Stimulated activated CD8-positive, alpha-beta memory T cell treated with anti-CD3 and anti-CD28 coated beads, Interleukin-7, amount 100 ng/mL, for 48 hours (primary cell): ENCODE measurements around the gene RGS8.

Experiments
- DNase-seq, 2 donors: peaks; one replicate each; pipeline ENCODE4 v3.0.0-alpha.2; 2020; ENCODE audit warnings: low read depth in 1 of 2; ENCODE audit errors: extremely low read depth in 1 of 2

RGS8 gene

GRCh38 chr1:182684116-182684828 is at the start of gene RGS8:
TSS of gene RGS8 (minus strand) at chr1:182684587. CDS start at chr1:182669649, 14,938 bp downstream.
- no peak for DNase-seq

GRCh38 chr1:182731852-182732575 is 47.6 kb upstream of the RGS8 start:
- no peak for DNase-seq

GRCh38 chr1:182726912-182727311 is 42.5 kb upstream of the RGS8 start:
- DNase-seq, result no peak

DNA sequence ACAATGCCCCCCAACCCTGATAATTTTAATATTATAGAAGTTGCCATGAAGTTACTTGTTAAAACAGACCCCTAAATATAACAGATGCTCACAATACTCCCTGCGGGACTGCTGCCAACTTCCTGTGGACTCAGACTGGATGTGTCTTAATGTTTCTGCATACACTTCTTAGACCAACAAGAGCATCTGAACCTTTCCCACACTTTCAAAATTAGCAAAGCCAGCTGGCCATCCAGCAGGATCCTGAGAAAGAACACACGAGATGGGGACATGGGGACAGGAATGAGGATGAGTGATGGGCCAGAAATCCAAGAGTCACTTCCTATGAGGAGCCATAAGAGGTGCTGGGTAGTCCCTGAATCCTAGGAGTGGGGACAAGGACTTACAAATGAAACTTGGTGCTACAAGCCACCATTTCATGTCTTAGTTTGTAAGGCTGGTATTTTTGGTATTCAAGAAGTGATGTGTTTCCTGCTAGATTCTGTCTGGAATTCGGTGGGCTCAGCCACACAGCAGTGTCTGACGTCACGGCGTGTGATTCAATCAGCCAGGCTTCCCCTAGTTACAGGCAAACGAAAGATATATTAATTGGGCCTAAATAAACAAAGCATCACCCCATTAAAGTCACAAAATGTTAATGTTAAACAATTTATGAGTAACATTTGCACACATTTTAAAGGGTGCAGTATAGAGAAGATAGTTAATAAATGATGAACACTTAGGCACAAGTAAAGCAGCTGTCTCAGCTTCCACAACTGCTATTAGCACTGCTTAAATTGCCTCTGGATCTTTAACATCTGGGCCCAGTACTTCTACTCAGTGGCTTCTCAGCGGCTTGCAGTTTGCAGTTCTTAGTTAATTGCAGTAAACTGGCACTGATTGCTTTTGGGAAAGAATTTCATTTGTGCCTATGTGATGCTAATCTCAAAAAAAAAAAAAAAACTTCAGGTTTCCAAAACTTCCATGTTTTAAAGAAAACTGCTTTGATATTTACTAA is 41.2 kb upstream of the RGS8 start:
- DNase-seq, result no peak

- DNase-seq, result no peak
Observed at GRCh38 chr1:182724215-182724614, 39.8 kb upstream of the RGS8 start.

DNA sequence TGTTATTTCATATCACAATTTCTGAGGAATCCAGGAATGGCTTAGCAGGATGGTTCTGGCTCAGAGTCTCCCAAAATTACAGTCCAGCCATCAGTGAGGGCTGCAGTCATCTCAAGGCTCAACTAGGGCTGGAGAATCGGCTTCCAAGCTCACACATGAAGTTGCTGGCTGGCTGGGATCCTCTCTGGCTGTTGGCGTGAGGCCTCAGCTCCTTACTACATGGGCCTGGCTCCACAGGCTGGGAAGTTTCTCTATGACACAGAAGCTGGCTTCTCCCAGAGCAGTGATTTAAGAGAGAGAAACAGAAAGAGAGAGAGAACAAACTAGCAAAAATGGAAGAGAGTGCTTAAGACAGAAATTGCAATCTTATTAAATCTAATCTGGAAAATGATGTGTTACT is 38.8 kb upstream of the RGS8 start:
- DNase-seq, result no peak

GRCh38 chr1:182721525-182721924 is 37.1 kb upstream of the RGS8 start:
- no peak for DNase-seq

DNA sequence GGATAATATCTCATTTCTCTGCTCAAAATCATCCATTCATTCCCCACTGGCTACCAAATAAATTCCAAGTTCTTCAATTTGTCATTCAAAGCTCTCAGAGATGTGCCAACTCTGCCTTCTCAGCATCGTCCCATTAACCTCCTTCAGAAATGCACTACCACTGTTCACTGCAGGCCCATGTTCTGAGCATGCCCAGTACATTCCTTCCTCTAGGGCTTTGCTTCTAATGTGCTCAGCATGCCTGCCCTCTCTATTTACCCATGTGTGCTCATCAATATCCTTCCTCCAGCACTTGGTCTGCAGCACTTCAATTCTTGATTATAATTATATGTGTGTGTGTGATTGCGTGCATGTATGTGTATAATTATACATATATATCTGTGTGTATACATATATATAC is 36.1 kb upstream of the RGS8 start:
- no peak for DNase-seq

DNA sequence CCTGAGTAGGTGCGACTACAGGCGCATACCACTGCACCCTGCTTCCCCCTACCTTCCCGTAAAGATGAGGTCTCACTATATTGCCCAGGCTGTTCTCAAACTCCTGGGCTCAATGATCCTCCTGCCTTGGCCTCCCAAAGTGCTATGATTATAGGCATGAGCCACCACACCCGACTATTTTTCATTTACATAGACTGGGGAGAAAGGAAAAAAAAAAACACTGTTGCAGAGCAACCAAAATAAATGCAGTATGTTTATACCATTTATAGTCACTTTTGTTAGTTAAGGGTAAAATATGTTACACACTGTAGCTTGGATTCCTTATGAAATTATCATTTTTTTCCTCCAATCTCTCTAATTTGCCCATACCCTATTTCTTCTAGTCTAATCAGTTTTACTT is 35.2 kb upstream of the RGS8 start:
- DNase-seq, result no peak

- DNase-seq, result no peak
Observed at GRCh38 chr1:182718311-182718710, 33.9 kb upstream of the RGS8 start.

GRCh38 chr1:182716740-182717720 is 32.6 kb upstream of the RGS8 start:
- no peak for DNase-seq

DNA sequence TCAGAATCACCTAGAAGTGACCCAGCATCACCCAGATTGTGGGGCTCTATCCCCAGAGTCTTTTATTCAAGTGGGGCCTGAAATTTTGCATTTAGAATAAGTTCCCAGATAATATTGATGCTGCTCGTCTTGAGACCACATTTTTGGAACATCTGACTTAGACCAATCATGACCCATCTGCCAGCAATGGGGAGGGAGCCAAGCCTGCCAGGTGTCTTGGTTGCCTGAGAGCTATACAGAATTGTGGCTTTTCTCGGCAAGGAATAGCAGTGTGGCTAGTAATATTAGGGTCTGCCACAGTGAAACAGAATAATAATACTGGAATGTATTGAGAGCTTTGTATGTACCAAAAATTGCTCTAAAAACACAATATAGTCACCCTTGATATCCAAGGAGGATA is 31.1 kb upstream of the RGS8 start:
- no peak for DNase-seq

- DNase-seq, result no peak
Observed at GRCh38 chr1:182714546-182714945, 30.2 kb upstream of the RGS8 start.

DNA sequence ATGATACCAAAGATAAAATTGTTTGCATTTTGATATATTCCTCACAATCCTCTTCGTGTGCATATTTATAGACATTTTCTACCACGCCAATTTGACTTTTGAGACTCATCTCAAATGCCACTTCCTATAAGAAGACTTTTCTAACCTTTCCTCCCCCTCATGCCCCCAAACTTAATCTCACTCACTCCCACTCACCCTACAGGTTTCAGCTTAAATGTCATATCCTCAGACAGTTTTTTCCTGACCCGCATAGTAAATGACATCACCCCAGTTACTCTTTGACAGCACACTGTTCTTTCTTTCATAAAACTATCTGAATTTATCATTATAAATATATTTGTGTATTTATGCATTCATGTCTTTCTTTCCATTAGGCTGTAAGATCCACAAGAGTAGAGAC is 29.6 kb upstream of the RGS8 start:
- DNase-seq, result no peak

GRCh38 chr1:182713492-182713891 is 29.1 kb upstream of the RGS8 start:
- DNase-seq, result no peak

DNA sequence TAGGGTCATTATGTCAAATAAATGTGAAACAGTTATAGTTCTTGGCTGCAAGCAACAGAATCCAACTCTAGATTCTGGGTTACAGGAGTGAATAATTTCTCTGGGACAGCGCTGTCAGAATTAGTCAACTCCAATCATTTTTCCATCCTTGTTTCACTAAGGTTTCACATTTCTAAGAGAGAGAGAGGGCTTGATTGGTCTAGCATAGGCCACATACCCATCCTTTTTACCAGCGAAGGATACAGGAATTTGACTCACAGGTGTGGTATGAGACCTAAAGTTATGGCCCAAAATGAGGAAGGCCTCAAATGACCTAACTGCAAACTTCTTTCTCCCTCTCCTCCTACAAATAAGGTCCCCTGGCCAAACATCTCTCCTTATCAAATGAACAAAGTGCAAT is 25.5 kb upstream of the RGS8 start:
- DNase-seq, result no peak

- no peak for DNase-seq
Observed at GRCh38 chr1:182709225-182709764, 24.9 kb upstream of the RGS8 start.

GRCh38 chr1:182707122-182707521 is 22.7 kb upstream of the RGS8 start:
- no peak for DNase-seq

DNA sequence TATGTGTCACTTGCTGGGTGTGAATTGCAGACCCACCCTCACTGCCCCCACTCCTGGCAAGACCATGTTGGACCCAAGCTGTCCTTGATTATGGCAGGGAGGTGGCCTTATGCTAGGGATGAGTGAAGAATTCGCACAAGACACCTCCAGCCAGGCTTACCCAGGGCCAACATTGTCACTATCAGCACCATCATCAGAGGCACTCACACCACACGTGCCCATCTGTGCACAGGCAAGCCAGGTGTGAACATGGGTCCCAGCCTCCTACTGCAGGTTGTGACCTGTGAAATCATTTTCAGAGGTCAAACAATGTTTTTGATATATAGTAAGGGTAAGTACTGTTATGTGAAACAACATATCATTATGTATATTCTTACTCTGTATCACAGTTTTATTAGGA is 20.3 kb upstream of the RGS8 start:
- DNase-seq, result no peak

GRCh38 chr1:182703539-182703938 is 19.2 kb upstream of the RGS8 start:
- DNase-seq, result no peak
